ENCODE measurements around the gene SLC35F1. TPM values are rescaled to one million over a fixed set of nuclear protein-coding genes. Genes with fewer than 3 reads are reported as not detected.
"Not testable (repeated sequence)": the region's sequence is repeated elsewhere in the genome, so short reads cannot be mapped to it uniquely, and the experiment has no call there.

The SLC35F1 gene
- total and polyA plus RNA-seq, 2 experiments from 2014 or later = 18.5 to 25.5 TPM

DNA sequence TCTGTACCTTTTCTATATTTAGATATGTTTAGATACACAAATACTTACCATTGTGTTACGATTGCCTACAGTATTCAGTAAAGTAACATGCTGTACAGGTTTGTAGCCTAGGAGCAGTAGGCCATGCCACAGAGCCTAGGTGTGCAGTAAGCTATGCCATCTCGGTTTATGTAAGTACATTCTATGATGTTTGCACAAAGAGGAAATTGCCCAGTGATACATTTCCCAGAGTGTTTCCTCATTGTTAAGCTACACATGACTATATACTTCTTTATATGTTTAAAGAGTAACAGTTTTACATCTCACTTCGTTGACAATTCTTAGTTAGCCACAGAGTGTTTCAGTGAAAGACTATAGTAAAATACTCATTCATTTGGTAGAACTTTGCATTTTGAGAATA lies 51.5 kb downstream of the SLC35F1 start:
- TF ChIP-seq, protein P1, sequence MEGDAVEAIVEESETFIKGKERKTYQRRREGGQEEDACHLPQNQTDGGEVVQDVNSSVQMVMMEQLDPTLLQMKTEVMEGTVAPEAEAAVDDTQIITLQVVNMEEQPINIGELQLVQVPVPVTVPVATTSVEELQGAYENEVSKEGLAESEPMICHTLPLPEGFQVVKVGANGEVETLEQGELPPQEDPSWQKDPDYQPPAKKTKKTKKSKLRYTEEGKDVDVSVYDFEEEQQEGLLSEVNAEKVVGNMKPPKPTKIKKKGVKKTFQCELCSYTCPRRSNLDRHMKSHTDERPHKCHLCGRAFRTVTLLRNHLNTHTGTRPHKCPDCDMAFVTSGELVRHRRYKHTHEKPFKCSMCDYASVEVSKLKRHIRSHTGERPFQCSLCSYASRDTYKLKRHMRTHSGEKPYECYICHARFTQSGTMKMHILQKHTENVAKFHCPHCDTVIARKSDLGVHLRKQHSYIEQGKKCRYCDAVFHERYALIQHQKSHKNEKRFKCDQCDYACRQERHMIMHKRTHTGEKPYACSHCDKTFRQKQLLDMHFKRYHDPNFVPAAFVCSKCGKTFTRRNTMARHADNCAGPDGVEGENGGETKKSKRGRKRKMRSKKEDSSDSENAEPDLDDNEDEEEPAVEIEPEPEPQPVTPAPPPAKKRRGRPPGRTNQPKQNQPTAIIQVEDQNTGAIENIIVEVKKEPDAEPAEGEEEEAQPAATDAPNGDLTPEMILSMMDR (IDR thresholded peaks at IDR 0.05; ENCODE audit: low read depth, low read length) = no peak
- no peak overlapping the region for H3K27ac ChIP-seq
- peaks cover 41% of the 10 kb centered on the region for H3K4me1 ChIP-seq (ENCODE audit: low read depth)
- H3K36me3 ChIP-seq = no peaks in the 10 kb centered on the region
- DNase-seq (ENCODE audit: low read depth in 1 of 2, low spot score in 1 of 2) = no peak
- no peak overlapping the region for H3K4me3 ChIP-seq
- no peaks in the 10 kb centered on the region for H3K27me3 ChIP-seq
- no peaks in the 10 kb centered on the region for H3K9me3 ChIP-seq (ENCODE audit: low read depth)

DNA sequence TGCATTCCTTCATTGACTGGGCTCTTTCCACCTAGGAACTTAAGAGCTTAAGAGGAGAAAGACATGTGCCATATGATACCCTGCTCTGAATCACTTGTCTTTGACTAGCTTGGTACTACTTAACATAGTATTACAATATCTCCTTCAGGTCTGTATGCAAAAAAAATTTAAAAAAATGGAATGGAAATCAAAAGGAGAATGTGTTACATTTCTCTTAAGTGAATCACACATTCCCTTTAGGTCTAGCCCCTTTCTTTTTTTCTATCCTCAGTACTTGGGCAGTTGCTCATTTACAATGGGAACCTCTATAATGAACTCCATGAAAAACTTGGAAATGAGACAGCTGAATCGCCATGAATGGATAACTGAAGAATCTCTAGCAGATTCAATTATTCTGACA lies 53.8 kb downstream of the SLC35F1 start:
- TF ChIP-seq, protein P1 (IDR thresholded peaks at IDR 0.05; ENCODE audit: low read depth, low read length) = no peak
- no peaks in the 10 kb centered on the region for H3K36me3 ChIP-seq
- no peak overlapping the region for H3K27ac ChIP-seq

DNA sequence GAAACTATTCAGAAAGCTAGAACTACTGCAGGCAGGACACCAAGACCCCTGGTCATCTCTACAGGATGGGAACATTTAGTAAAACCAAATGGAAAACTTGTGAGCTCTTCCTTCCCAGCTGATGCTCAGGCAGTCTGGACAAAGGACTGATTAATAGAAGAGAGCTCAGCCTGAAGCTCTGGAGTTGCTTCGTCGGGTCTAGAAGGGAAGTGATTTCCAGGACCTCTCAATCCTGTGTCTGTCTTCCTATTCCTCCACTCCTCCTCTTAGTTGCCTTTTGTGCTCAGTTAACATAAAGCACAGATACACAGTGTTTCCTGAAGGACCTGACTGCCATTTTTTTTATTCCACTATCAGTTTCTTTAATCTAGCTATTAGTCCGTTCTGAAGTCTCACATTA lies 54.2 kb downstream of the SLC35F1 start:
- no peak for DNase-seq (ENCODE audit: low read depth in 1 of 2, low spot score in 1 of 2)
- H3K9me3 ChIP-seq (ENCODE audit: low read depth) = no peaks in the 10 kb centered on the region
- H3K4me1 ChIP-seq (ENCODE audit: low read depth) = peaks cover 40% of the 10 kb centered on the region
- H3K36me3 ChIP-seq = no peaks in the 10 kb centered on the region
- H3K4me3 ChIP-seq = no peak overlapping the region
- no peaks in the 10 kb centered on the region for H3K27me3 ChIP-seq
- TF ChIP-seq, protein P1 (IDR thresholded peaks at IDR 0.05; ENCODE audit: low read depth, low read length) = no peak
- no peak overlapping the region for H3K27ac ChIP-seq

More for the DNA sequence above, 53.8 kb downstream of the SLC35F1 start:
- Histone ChIP-seq H3K27me3 (no peaks in the 10 kb centered on the region), H3K4me1 (ENCODE audit: low read depth) (peaks cover 41% of the 10 kb centered on the region), H3K9me3 (ENCODE audit: low read depth) (no peaks in the 10 kb centered on the region), H3K4me3 (no peak overlapping the region)
- DNase-seq (ENCODE audit: low read depth in 1 of 2, low spot score in 1 of 2) = no peak

DNA sequence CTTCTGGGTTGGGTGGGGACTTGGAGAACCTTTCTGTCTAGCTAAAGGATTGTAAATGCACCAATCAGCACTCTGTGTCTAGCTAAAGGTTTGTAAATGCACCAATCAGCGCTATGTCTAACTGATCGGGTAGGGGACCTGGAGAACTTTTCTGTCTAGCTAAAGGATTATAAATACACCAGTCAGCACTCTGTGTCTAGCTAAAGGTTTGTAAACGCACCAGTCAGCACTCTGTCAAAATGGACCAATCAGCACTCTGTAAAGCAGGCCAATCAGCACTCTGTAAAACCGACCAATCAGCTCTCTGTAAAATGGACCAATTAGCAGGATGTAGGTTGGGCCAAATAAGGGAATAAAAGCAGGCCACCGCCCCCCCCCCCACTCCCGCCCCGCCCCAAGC lies 58.7 kb downstream of the SLC35F1 start:
- not testable (repeated sequence) for DNase-seq (ENCODE audit: low read depth in 1 of 2, low spot score in 1 of 2); H3K9me3 ChIP-seq (ENCODE audit: low read depth); H3K27ac ChIP-seq; H3K4me3 ChIP-seq; H3K4me1 ChIP-seq (ENCODE audit: low read depth); H3K27me3 ChIP-seq; H3K36me3 ChIP-seq

DNA sequence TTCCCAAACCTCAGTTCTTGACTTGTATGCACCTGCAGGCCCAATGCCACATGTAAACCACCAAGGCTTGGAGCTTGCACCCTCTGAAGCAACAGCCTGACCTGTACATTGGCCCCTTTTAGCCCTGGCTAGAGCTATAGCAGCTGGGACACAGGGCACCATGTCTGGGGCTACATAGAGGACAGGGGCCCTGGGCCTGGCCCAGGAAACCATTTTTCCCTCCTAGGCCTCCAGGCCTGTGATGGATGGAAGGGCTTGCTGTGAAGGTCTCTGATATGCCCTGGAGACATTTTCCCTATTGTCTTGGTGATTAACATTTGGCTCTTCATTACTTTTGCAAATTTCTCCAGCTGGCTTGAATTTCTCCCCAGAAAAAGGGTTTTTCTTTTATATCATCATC lies 64.6 kb downstream of the SLC35F1 start:
- no peak overlapping the region for H3K4me3 ChIP-seq
- no peak for DNase-seq (ENCODE audit: low read depth in 1 of 2, low spot score in 1 of 2)
- TF ChIP-seq, protein P1 (IDR thresholded peaks at IDR 0.05; ENCODE audit: low read depth, low read length) = no peak
- no peaks in the 10 kb centered on the region for H3K36me3 ChIP-seq
- H3K27ac ChIP-seq = no peak overlapping the region
- no peaks in the 10 kb centered on the region for H3K9me3 ChIP-seq (ENCODE audit: low read depth)
- H3K27me3 ChIP-seq = no peaks in the 10 kb centered on the region
- H3K4me1 ChIP-seq (ENCODE audit: low read depth) = peaks cover 3% of the 10 kb centered on the region

DNA sequence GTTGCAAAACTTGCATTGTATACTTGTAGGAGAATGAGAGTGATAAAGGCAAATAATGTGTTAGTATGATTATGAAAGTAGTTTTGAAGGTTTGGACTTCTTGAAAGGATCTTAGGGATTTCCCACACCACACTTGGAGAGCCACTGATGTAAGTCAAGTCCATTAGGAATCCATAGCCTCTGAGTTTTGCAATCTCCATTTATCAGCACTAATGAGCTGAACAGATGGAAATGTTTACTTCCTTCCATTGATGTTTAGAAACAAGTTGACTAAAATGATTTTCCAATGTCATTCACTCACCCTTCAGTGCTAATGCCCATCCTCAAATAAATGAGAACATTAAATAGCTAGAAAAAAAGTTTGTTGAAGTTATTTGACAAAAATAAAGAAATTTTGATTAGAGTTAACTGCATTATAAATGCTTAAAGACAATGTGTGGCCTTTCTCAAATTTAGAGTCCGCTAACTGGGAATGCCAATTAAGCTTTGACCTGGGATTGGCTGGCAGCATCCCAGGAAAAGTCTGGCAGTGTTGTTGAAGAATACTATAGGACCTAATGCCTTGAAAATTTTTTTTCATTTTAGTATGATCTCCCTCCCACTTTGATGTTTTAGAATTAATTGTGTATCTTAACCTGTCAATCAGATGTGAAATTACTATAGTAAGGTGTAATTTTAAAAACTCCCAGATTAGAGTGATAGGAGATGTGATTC lies 68.0 kb downstream of the SLC35F1 start:
- TF ChIP-seq, protein P1 (IDR thresholded peaks at IDR 0.05; ENCODE audit: low read depth, low read length) = no peak
- H3K4me1 ChIP-seq (ENCODE audit: low read depth) = peaks cover 3% of the 10 kb centered on the region
- no peaks in the 10 kb centered on the region for H3K36me3 ChIP-seq
- no peak overlapping the region for H3K27ac ChIP-seq
- DNase-seq (ENCODE audit: low read depth in 1 of 2, low spot score in 1 of 2) = no peak
- H3K9me3 ChIP-seq (ENCODE audit: low read depth) = no peaks in the 10 kb centered on the region
- no peak overlapping the region for H3K4me3 ChIP-seq
- no peaks in the 10 kb centered on the region for H3K27me3 ChIP-seq

Measured in cardiac muscle cell (in vitro differentiated cells and primary cell).